ENCODE measurements around the gene STAMBPL1.

The STAMBPL1 gene

DNA sequence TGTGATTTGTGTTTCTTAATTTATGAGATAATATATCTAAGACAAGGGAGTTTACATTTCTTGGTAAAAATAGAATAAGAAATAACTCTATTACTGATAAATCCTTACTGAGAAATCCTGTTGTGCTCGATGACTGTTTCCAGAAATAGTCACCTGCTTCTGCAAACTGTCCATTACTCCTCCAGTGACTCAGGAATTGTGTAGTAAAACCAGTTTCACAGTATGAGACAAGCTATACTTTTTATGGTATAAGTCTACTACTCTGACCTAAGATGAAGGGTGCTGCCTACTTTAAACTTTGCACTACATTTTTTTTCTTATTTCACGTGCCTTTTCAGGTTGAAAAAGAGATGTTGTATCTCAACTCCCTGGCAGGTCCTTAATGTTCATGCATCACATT, 21.6 kb upstream of the STAMBPL1 start:
- DNase-seq: no peak

DNA sequence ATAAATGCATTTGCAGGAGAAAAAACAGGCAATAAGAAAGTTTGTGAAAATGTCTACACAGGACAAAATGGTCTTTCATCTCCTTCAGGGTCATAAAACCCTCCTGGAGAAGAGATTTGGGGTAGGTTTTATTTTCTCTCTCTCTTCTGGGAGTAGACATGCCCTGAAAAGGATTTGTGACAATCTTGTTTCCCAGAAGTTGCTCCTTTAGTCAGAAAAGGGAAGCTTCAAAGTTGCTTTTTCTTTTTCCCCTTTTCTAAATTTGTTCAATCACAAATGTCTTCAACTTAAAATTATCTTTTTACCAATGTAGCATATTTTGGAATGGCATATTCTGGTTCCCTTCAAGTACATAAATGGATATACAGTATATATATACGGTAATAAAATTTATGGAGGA, 19.0 kb upstream of the STAMBPL1 start:
- no peak for DNase-seq

DNA sequence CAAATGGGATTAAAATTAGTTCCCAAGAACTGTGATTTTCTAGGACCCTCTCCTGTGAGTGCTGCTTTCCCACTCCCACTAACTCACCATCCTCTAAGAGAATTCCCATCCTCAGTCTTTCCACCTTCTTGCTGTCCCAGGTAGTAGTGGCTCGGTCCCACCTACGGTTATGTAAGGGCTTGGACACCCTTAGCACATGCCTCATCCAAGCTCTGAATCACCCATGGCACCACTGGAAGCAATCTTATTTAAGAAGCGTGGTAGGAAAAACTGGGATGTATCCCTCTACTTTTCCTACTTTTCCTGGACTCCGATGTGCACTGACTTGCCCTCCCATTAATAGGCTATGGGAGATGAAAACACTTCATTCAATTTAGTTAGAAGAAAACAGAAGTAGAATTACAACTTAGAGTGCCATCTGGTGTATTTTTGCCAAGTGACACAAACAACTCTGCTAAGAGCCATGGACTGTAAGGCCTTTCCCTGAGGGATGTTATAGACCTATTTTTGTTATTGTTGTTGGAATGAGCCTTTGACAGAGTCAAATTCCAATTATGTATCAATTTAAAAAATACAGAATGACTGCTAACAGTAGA, 14.7 kb upstream of the STAMBPL1 start:
- no peak for DNase-seq

DNA sequence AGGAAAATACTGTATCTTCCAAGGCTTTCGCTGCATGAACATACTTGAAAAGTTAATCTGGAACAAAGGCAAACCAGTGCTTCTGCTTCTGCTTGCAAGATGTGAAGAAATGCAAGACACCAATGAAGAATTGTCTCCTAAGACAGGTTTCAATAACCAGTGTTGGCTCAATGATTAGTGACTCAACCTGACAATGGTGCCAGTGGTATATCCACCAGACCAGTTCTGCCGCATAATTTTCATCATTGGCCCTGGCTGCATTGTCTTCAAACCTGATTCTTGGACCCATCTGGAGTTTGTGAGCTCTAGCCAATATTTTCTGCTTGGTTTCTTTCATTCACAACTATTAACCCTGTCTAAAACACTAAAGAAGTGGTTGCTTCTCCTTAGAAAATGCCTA, 13.6 kb upstream of the STAMBPL1 start:
- DNase-seq: no peak

DNA sequence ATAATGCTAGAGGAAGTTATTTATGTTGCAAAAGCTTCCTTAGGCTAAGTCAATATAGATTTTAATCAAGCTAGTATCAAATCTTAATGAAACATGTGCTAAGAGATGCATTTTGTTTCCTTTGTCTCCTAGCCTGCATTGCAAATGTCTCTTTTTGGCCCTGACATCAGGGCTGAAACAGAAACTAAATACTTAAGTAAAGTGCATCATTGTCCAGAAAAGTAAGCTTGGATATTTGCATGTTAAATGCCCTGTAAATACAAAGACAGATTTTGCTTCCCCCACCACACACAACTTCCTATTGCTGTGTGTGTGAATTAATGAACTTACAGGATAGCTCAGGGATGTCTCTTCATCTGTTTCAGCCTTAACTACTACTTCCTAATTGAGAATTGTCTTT, 10.0 kb upstream of the STAMBPL1 start:
- no peak for DNase-seq

DNA sequence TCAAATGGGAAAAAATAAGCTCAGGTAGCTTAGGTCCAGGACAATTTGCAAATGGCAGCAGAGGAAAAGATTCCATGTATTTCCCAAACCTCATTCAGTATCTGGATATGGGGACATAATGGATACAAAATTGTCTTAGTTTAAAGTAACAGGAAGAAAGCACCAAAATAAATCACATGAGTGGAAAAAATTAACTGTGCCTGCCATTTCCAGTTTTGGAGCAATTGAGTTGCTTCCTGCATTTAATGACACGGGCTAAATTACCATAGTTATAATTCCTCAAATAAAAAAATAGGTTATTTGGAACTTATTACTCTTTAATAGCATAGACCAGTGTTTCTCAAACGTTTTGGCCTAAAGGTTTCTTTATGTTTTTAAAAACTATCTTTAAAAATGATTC, 6.3 kb upstream of the STAMBPL1 start:
- no peak for DNase-seq

DNA sequence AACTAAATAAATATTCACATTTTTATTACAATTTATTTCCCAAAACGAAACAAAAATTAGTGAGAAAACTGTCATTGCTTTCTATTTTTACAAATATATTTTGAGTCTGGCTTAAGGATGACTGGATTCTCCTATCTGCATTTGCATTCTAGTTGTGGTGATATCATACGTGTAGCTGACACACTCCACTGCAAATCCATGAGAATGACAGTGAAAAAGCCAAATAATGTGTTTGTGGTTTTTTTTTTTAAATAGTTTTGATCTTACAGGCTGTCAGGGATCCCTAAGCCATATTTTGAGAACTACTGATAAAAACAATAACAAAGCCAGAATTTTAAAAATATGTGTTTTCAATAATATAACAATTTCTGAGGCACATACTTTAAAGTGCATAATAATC, 5.8 kb upstream of the STAMBPL1 start:
- DNase-seq: no peak

DNA sequence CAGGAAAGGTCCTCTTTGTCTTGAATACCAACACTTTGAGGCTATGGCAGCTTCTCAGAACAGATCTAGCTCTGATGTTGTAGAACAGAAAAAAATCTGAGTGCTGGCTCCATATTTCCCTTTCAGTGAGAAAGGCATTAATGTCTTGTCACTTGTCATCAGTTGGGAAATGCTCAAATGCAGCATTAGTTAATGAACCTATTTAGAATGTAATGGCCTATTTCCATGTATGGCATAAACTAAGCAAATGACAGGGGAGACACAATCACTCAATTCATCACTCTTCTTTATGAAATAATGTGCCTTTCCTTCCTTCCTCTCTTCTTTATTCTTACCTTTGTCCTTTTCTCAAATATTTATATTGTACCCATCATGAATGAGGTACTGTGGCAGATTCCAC, 5.0 kb upstream of the STAMBPL1 start:
- DNase-seq: no peak

DNA sequence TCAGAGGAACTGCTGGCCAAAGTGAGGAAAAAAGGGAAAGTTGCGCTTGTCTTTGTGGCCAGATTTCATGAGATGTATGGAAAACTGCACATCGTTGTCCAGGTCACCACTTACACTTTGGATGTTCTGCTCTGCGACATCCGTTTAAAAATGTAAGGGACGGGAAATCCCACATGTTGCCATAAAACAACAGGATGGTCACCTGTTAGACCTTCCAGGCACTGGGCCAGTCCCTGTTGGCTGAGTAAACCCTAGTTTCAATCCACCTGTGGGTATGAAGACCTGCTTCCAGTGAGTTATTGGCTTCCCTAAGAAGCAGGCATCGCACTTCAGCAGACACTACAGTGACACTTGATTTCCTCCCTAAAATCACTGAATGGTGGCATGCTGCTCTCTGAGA, 2.7 kb upstream of the STAMBPL1 start:
- DNase-seq: no peak

DNA sequence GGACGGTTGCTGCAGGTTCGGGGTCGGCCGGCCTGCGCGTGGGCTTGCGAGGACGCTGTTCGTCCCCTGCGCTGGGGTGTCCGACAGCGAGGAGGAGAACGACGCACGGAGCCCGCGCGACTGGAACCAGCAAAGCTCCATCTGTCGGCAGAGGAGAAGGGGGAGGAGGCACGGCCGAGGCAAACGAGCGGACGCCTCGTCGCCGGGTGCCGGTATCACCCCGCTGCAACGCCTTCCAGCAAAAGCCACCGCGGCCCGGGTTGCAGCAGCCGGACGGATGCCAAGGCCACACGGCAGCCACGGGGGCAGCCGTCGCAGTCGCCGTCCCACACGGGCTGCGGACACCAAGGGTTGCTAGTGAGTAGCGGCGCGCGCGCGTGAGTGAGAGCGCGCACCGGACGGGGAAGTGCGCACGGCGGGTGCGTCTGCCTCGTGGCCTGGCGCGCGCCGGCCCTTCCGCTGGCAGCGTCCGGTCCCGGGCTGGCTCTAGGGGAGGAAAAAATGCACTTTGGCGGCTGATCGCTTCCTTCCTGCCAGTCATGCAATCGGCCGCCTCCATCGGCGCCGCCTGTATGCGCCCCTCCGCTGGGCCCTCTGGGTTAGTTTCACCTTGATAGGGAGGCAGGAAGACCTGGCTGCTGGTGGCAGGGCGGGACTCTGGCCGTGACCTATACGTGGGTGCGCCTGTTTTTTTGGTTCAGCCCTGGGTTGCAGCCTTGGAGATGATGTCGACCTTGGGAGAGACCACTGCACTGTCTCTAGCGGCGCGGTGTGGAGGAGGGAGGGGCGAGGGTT, 434 bp downstream of the STAMBPL1 start:
- DNase-seq: peak; percentile 32

DNA sequence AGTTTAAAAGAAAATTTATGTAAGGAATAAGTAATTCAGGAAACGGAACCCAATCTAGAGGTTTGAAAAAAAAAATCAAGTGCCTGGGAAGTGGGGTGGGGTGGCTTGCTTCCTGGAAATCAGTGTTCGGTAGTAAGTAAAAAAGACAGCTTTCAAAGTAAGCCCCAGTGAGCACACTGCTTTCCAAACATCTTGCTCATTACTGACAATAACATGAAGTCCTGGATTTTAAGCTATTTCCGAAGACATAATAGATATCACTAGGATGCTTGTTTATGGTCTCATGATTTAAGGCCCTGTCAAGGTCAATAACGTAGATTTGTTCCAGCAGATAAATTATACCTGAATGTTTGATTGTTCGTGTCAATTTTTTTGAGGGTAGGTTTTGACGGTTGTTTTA, 1.3 kb downstream of the STAMBPL1 start:
- DNase-seq: no peak

DNA sequence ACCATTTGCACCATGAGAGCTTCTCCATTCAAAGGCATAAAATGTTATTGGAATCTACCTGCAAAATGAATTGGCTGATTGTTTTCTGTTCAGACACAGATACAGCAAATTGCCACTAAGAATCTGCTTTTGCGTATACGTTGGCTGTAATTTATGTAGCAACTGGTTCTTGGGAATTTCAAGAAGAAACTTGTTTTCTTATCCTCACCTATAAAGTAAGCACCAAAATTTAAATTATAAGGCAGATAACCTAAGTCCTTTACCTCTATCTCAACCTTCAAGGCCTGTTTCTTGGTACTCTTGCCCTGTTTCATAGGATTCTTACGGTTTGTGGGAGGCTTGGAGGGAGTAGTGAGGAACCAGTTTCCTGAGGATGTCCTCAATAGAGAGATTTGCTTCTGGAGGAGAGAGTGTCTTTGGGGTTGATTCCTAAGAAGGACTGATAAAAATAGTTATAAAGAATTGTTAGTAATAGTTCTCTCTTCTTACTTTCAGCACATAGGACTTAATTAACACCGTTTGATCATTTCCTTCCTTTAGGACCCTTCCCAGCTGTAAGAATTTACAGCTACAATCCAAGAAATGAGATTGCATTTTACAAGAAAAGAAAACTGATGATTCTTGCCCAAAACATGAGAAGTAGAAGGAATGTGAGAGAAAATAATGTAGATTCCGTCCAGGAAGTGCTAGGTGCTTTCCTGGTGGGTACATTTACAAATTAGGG, 2.0 kb downstream of the STAMBPL1 start:
- DNase-seq: no peak

DNA sequence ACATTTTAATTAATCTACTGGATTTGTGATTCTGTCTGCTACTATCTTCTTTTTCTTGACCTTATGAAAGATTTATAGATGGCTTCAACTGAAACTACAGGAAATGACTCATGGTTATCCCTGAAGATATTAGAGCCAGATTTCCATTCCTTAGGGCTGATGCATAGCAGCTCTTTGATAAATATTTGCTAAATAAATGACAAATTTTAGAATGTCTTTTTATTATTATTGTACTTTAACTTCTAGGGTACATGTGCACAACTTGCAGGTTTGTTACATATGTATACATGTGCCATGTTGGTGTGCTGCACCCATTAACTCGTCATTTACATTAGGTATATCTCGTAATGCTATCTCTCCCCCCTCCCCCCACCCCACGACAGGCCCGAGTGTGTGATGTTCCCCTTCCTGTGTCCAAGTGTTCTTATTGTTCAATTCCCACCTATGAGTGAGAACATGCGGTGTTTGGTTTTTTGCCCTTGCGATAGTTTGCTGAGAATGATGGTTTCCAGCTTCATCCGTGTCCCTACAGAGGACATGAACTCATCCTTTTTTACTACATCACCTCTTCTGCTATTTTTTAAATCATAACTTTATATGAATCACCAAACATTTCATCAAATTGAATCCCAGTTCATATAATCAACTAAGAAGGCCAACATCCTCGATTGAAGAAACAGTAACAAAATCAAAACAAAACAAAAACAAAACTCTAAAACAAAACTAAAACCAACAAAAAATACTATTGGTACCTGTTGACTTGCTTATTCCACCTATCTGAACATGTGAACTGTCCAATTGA, 2.8 kb downstream of the STAMBPL1 start:
- peak; percentile 1 for DNase-seq

DNA sequence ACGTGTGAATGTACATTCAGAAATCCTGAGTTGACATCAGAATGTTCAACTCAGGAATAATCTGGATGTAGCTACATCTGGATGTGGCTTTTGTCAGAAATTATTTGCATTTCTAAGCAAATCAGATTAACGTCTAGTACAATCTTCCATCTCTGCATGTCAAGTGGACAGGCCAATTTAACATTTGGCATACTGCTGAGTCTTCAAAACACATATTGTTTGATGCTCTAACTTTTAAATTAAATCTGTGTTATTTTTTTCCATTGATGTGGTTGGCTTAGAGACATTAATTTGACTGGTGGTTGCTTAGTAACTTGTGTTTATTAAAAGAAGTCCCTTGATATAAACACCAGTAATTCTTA, 3.4 kb downstream of the STAMBPL1 start:
- DNase-seq: no peak

DNA sequence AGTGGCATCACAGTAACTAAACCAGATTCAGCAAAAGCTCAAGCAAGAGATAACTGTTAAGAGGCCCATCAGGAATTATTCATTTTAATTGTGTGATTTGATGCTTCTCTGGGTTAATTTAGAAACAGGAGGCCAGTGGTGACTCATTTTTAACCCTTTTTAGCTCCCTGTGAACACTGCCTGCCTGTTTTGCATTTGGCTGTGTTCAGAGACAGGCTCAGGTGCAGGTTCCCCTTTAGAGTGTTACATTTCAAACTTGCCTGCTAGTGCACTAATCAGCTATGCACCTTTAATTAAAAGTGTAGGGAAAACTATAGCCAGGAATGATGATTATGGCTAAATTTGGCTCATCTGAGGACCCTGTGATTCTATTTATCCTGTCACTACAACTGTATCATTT, 6.5 kb downstream of the STAMBPL1 start:
- no peak for DNase-seq

DNA sequence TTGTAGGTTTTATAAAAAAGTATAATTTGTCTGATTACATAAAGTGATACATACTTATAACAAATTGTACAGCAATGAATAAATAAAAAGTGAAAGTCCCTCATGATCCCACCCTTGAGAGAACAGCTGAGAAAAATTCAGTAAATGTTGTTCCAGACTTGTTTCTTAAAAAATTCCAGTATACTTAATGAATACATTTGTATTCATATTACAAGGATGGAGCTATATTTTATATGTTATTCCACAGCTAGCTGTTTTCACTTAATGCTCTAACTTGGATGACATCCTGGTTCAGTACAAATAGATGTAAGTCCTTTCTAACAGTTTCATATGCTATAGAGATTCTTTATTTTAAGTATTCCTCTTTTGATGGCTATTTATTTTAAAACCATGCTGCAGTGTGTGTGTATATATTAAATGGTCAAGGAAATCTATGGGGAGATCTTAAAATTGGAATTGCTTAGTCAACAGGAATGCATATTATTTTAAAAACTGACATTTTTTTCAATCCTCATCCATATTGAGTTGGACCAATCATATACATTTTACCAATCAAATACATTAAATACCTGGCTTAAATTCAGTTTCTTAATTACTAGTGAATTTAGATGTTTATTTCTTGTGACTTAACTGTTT, 8.9 kb downstream of the STAMBPL1 start:
- no peak for DNase-seq

DNA sequence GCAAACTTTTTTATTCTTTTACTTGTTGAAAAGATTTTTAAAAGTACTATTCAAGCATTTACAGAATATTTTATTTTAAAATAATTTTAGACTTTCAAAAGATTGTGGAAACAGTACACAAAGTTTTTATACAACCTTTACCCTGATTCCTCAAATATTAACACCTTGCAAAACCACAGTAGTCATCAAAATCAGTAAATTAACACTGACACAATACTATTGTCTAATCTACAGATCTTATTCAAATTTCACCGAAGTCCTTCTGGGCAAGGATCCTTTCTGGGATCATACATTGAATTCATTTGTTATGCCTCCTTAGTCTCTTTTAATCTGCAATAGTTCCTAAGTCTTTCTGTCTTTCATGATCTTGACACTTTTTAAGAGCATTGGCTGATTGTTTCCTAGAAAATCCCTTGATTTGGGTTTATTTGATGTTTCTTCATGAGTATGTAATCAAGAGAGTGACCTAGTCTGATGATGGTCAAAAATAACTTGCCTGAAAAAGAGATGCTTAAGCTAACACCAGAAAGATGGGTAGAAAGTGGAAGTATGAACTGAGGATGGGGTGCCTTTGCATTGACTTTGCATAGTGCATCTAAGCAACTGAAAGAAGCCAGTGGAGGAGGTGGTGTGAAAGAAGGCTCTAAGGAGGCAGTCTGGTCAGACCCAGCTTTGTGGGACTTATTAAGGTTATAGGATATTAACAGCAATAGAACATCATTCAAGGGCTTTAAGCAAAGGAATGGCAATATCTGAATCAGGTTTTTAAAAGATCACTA, 9.7 kb downstream of the STAMBPL1 start:
- DNase-seq: no peak

DNA sequence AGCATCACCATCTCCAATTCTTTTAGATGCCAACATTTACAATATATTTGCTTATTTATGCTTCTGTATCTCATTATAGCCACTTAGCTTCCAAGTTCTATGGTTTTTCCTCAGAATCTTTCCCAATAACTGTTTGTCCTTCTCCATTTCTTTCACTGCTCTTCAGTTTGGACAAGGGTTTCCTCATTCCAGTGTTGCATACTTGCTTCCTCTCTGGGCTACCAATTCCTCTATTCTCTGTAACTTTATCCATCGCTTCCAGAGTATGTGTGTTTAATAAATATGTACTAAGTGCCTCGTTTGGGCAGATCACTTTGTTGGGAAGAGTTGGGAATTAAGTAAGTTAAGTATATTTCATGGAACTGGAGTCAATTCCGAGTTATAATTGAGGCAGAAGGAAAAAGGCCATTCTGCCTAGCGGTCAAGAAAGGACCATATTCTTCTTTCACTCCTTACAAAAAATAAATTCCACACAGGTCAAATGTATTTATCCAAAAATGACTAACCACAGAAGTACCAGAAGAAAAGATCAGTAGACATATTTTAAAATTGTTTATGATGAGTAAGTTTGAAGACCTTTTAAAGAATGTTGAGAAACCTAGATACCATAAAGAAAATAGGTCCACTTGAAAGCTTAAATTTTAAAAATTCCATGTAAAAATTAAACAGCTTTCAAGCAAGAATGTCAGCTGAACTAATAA, 10.8 kb downstream of the STAMBPL1 start:
- DNase-seq: no peak

DNA sequence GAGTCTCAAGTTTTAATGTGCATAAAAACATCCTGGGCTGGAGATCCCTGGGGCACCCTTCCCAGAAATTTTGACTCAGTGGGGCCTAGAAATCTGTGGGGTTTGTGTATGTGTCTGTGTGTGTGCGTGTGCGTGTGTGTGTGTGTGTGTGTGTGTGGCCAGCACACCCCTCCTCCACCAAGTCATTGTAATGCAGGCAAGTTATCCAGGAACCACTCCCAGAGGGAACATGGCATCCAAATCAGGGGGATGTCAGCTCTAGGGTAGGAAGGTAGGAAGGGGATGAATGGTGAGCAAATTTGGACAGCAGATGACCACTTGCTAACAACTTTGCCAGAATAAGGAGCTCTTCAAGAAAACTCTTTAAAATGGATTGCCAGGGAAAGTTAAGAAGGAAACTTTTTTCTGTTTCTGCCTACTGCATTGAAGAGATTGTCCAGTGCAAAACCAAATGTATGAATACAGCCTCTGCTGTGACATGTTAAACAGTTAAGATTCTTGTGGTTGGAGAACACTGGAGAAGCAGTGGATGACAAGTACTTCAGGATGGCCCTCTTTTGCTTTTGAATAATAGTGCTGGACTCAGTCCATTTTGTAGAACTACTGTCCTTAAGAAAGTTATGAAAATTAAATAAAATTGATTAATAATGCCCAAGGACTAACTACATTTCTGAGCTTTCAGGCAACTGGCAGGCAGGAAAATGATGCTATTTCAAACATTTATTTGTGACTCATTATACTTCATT, 12.3 kb downstream of the STAMBPL1 start:
- DNase-seq: no peak

DNA sequence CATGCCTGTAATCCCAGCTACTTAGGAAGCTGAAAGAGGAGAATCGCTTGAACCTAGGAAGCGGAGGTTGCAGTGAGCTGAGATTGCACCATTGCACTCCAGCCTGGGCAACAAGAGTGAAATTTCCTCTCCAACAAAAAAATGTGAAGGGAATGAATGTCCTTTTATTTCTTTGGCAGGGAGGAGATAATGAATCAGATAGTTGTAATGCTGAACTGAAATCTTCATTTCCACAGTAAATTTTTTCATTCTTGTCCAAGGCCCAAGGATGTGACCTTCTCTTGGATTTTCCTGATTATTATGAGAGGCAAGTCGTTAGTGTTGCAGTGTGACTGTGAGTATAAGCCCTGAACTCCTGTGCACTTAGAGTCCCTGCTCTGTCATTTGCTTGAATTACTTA, 13.6 kb downstream of the STAMBPL1 start:
- DNase-seq: no peak

DNA sequence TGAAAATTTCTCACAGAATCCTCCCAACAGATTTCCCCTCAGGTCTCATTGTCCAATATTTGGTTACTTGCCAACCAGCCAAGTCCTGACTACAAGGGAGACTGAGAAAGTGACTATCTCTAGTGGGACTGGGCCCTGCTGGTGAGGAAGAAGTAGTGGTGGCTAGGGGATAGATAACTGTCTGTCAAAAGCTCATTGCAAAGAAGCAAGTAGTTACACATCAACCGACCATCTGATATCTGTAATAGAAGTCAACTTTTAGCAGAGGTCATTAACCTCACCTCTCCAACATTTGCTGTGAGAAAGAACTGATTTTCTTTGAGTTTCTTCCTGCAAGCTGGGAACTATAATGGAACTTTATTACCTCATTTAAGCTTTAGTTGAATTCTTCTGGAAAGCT, 15.2 kb downstream of the STAMBPL1 start:
- DNase-seq: no peak

All from DMS79 treated with DMSO at 0.1 percent for 48 hours (cell line).